NCI-H510A (cell line): ENCODE data around the gene TMTC2.
"Not testable (repeated sequence)": the region's sequence is repeated elsewhere in the genome, so short reads cannot be mapped to it uniquely, and the experiment has no call there.

Experiments used
- DNase-seq: peaks from one replicate; lab custom pipeline; 2025; lab: John Stamatoyannopoulos, UW

Gene TMTC2

DNA sequence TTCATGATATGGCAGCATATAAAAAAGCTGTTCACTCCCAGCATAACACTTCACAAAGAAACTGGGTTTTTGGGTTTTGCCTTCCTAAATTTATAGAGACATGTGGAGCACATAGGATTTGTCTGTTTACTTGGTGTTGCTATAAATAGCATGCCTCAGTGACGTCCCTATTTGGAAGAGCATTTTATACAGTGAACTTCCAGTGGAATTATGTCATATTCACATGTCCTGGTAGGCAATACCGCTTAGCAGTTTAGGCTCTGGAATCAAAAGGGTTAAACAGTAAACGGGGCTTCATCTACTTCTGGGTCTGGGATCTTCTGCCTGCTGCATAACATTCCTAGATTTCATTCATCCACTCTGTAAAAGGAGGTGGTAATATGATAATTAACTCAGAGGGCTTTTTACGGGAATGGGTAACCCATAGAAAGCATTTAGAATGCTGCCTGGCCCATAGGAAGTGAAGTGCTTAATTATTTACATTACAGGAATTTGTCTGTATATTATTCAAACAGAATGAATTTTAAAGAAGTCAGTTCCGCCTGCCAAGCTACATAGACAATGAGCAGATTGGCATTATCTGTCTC, 396.1 kb downstream of the TMTC2 start:
- no peak for DNase-seq

- DNase-seq: no peak
Observed at GRCh38 chr12:83083616-83084015, 396.9 kb downstream of the TMTC2 start.

GRCh38 chr12:83084516-83085234, 398.0 kb downstream of the TMTC2 start:
- no peak for DNase-seq

DNA sequence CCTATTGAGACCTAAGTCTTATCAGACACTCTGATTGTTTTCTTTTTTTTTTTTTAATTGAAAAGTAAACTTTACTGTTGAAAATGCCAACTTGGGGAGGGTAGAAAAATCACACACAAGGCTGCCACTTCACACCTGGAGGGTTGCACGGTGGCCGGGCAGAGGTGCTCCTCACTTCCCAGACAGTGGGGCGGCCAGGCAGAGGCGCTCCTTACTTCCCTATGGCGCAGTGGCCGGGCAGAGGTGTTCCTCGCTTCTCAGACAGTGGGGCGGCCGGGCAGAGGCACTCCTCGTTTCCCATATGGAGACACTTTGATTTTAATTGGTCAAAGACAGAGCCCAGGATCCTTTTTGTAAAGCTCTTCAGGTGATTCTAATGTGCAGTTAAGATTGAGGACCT, 399.3 kb downstream of the TMTC2 start:
- DNase-seq: no peak

- no peak for DNase-seq
Observed at GRCh38 chr12:83089575-83089974, 402.9 kb downstream of the TMTC2 start.

- DNase-seq: no peak
Observed at GRCh38 chr12:83092129-83092528, 405.4 kb downstream of the TMTC2 start.

GRCh38 chr12:83092606-83093005, 405.9 kb downstream of the TMTC2 start:
- DNase-seq: no peak

DNA sequence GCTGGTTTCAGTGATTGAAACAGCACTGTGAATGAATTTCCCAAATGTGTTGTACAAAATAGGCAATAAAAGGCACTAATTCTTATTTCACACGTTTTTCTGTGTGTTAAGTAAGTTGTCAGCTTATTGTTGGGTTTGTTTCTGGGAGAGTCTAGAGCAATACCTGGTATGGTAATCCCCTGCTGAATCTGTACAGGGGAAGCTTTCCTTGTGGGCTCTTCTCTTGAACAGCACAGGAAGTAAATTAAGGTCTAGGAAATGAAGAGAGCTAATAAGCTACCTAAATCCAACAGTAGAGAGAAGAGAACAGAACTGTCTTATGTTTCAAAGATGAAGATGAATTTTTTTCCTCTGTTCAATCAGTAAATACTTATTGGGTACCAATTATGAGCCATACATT, 406.7 kb downstream of the TMTC2 start:
- no peak for DNase-seq

DNA sequence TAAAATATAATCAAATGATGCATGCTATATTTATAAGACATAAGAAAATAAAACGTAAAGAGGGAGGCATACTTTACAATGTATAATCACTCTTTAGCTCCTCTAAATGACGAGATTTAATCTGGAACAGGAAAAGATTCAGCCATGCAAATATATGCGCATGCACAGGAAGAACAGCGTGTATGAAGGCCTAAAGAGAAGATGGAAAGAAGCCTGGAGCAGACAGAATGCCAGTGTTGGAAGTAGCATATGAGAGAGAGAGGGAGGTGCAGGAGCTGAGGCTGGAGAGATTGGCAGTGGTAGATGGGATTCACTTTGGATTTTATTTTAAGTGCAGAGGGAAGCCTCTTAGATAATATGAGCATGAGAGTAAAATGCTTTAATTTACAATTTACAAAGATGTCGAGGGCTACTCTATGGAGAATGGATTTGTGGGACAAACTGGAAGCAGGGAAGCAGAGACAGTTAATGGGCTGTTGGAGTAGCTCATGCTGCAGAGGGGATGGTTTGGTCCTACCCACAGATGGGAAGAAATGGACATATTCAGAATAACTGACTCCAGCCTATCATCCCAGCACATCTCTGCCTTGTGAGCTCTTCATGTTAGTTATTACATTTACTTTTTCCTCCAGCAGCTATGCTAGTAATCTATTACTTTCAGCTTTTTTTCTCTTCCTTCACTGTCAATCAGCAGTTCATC, 411.1 kb downstream of the TMTC2 start:
- no peak for DNase-seq

- no peak for DNase-seq
Observed at GRCh38 chr12:83099436-83099835, 412.7 kb downstream of the TMTC2 start.

- no peak for DNase-seq
Observed at GRCh38 chr12:83102499-83102898, 415.8 kb downstream of the TMTC2 start.

DNA sequence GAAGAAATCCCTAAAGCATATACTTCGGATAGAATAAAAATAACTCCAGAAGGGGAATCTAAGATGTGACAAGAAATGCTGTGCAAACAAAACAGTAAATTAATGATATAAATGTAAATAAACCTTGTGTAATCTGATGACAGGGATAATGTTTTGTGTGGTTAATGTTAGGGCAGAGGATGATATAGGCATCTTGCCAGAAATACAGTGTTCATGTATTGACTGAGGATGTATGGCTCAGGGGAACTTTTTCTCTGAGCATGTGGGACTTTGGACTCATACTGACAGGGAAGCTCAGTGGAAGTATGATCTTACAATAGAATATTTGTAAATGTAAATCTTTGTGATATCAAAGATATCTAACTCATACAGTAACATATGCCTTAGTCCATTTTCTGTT, 420.2 kb downstream of the TMTC2 start:
- no peak for DNase-seq

DNA sequence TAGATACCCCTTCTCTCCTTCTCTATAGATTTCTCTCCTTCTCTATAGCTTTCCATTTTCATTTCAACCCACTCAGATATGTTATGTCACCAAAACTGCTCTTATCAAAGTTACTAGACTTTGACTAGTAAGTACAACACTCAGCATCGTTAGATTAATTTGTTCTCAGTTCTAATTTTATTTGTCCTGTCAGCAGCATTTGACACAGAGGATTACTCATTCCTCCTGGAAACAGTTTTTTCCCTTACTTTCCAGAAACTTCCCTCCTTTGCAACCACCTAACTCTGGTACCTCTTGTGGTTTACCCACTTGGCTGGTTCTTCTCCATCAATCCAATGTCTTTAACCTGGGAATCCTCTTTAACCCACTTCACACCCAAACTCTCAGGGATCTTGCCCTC, 423.7 kb downstream of the TMTC2 start:
- DNase-seq: no peak

GRCh38 chr12:83113945-83114344, 427.2 kb downstream of the TMTC2 start:
- DNase-seq: no peak

DNA sequence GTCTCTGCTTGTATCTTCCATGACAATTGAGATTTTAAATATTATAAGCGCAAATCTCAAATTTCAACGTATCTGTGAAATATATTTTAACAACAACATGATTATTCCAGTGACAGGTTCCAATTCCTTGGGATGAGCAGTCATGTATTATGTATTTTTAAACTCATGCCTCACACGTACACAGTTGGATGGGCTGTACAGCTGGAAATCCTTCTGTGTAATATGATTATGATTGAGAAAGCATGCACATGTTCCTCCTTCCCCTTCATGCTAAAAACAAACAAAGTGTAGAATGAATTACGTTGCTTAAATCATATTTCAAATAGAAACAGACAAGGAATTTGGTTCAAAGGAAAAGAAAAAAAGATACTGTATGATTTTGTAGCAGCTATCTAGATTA, 428.3 kb downstream of the TMTC2 start:
- DNase-seq: no peak

DNA sequence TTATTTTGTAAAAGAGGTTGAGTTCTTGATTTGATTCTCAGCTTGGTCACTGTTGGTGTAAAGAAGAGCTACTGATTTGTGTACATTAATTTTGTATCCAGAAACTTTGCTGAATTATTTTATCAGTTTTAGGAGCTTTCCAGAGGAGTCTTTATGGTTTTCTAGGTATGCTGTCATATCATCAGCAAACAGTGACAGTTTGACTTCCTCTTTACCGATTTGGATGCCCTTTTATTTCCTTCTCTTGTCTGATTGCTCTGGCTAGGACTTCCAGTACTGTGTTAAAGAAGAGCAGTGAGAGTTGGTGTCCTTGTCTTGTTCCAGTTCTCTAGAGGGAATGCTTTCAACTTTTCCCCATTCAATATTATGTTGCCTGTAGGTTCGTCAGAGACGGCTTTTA, 431.2 kb downstream of the TMTC2 start:
- not testable (repeated sequence) for DNase-seq

- no peak for DNase-seq
Observed at GRCh38 chr12:83121897-83122622, 435.4 kb downstream of the TMTC2 start.

GRCh38 chr12:83122623-83122934, 435.9 kb downstream of the TMTC2 start:
- no peak for DNase-seq

GRCh38 chr12:83123039-83123438, 436.3 kb downstream of the TMTC2 start:
- DNase-seq: no peak

- DNase-seq: no peak
Observed at GRCh38 chr12:83128540-83128939, 441.8 kb downstream of the TMTC2 start.

DNA sequence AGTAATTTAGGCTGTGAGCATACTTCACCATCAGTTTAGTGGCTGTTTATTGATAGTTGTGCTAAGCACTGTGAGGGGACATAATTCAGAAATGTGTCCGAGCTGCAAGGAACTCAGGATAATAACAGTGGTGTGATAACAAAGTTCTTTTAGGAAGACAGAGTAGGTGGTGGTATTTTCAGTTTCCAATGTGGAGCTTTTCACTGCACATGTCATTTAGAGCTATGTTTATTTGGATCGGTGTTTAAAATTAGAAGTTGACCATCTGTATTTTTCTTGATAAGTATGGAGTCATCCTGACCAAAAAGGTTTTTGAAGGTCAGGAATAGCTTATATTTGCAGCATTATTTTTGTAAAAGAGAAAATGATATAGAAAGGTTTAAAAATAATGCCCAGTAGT, 443.5 kb downstream of the TMTC2 start:
- DNase-seq: no peak

DNA sequence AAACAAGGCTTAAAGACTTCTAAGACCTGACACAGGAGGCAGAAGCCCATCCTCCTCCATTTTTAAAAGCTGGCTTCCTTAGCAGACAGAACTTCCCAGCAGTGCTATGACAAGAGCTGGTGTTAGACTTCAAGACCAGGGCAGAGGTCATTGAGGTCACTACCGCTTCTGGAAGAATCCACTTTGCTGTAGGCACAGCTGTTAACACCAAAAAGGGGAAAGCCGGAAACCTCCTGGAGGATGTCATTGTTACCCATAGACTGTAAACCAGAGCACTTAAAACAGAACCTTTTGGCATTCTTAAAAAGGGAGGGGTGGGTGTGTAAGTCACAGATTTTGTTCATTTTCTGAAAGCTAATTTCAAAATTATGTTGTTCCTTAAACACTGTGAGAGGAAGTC, 445.7 kb downstream of the TMTC2 start:
- no peak for DNase-seq

DNA sequence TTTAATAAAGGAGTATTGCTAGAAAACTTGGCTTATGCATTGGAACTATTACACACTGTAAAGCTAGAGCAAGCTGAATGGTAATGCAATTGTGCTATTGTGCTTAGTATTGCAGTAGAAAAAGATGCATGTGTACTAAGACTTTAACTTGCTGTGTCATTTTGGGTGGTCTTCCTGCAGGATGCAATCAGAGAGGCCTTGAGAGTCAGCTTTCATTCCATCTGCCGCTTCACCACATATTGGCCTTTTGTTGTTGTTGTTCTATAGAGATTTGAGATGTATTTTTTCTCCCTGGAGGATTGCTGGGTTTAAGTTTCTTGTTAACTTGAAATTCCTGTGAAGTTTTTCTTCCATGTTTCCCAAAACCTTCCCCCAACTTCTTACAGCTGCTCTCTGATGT, 449.7 kb downstream of the TMTC2 start:
- no peak for DNase-seq
